A673 (cell line): ENCODE measurements around the gene BMERB1. TPM values are rescaled to one million over a fixed set of nuclear protein-coding genes. Genes with fewer than 3 reads are reported as not detected.

Experiments
- BruUV-seq: library from RNA; stranded (reverse); fragments of 400-500 nt; replicated peaks from 2 replicates; lab custom pipeline; 2021; lab: Mats Ljungman, UMichigan
- CTCF ChIA-PET: fragments of 300-600 bp; sonication (Branson Sonifier 250); formaldehyde crosslinking; loops from one replicate; lab custom pipeline; 2022; ENCODE audit warnings: antibody characterized with exemption; lab: Charles Lee
- POLR2A ChIA-PET: fragments of 300-600 bp; sonication (Branson Sonifier 250); formaldehyde crosslinking; loops from one replicate; lab custom pipeline; 2022; ENCODE audit warnings: antibody characterized with exemption; ENCODE audit not compliant: low non-redundant PET; lab: Charles Lee
- DNase-seq: peaks from one replicate; pipeline ENCODE4 v3.0.0-alpha.2; 2015; ENCODE audit warnings: low spot score
- H3K27ac ChIP-seq: fragments of 200-600 bp; sonication (generic); 2 replicates; pipeline ENCODE4 v1.5.1; 2016; ENCODE audit warnings: mixed run types, low read depth, mild to moderate bottlenecking, mixed read lengths, antibody characterized with exemption, low read length; ENCODE audit not compliant: poor library complexity, severe bottlenecking
- H3K27me3 ChIP-seq: fragments of 200-600 bp; sonication (generic); replicated peaks from 2 replicates; pipeline ENCODE4 v1.6.1; 2017; ENCODE audit warnings: mixed run types, low read depth, mild to moderate bottlenecking, mixed read lengths, antibody characterized with exemption, low read length; ENCODE audit not compliant: insufficient read depth, poor library complexity
- H3K36me3 ChIP-seq: fragments of 200-600 bp; sonication (generic); 2 replicates; pipeline ENCODE4 v1.6.1; 2016; ENCODE audit warnings: mixed run types, mild to moderate bottlenecking, mixed read lengths, antibody characterized with exemption, low read length; ENCODE audit not compliant: insufficient read depth, poor library complexity, severe bottlenecking
- H3K4me1 ChIP-seq: fragments of 200-600 bp; sonication (generic); 2 replicates; pipeline ENCODE4 v1.6.1; 2017; ENCODE audit warnings: mixed run types, mild to moderate bottlenecking, mixed read lengths, antibody characterized with exemption, low read length; ENCODE audit not compliant: insufficient read depth, poor library complexity, severe bottlenecking
- H3K4me3 ChIP-seq: fragments of 200-600 bp; sonication (generic); 2 replicates; pipeline ENCODE4 v1.5.1; 2016; ENCODE audit warnings: low read depth, mixed run types, mild to moderate bottlenecking, mixed read lengths, low read length; ENCODE audit not compliant: poor library complexity, severe bottlenecking
- H3K9me3 ChIP-seq: fragments of 200-600 bp; sonication (generic); 2 replicates; pipeline ENCODE4 v1.6.1; 2016; ENCODE audit warnings: mixed run types, low read depth, mild to moderate bottlenecking, mixed read lengths, antibody characterized with exemption, low read length; ENCODE audit not compliant: poor library complexity, severe bottlenecking
- CTCF ChIP-seq: fragments of 300-800, 200-600 bp; sonication (generic); conservative IDR thresholded peaks from 2 replicates; pipeline ENCODE4 v1.5.1; 2017; ENCODE audit warnings: low read depth, mild to moderate bottlenecking, antibody characterized with exemption, low read length, moderate library complexity, mixed read lengths
- EZH2 ChIP-seq: fragments of 200-600 bp; sonication (generic); IDR thresholded peaks from 2 replicates; pipeline ENCODE4 v1.6.1; 2017; ENCODE audit warnings: borderline replicate concordance, low read depth, mild to moderate bottlenecking, mixed read lengths, antibody characterized with exemption, low read length; ENCODE audit not compliant: poor library complexity, severe bottlenecking
- intact Hi-C: fragments of 100-400 bp; cut with micrococcal nuclease; formaldehyde crosslinking; loops from one replicate; pipeline ENCODE4 v1.10.0; 2022; ENCODE audit not compliant: unreplicated experiment
- total RNA-seq: library from RNA; stranded (reverse); gene quantifications from 2 replicates; pipeline ENCODE4 v1.2.3, GENCODE V29; 2021

Gene BMERB1
- total RNA-seq, 1 experiment from 2014 or later, result 11.5 TPM

- Histone ChIP-seq H3K4me3 (no peak overlapping the region), H3K36me3 (no peaks in the 10 kb centered on the region), H3K27me3 (no peaks in the 10 kb centered on the region), H3K9me3 (peaks cover 6% of the 10 kb centered on the region), H3K4me1 (no peaks in the 10 kb centered on the region), H3K27ac (no peak overlapping the region)
- CTCF ChIA-PET, result no interaction called here
- TF ChIP-seq EZH2, result no peak
- TF ChIP-seq CTCF, result no peak
- no peak for DNase-seq
- intact Hi-C loops, result no loop called here
- BruUV-seq, result no TSS peak
- POLR2A ChIA-PET, result no interaction called here
Observed at GRCh38 chr16:15581127-15581815, 146.9 kb downstream of the BMERB1 start.

- intact Hi-C loops, result no loop called here
- no peak for TF ChIP-seq EZH2
- no peak for TF ChIP-seq CTCF
- Histone ChIP-seq H3K27ac (no peak overlapping the region), H3K36me3 (no peaks in the 10 kb centered on the region), H3K4me3 (no peak overlapping the region), H3K4me1 (no peaks in the 10 kb centered on the region), H3K27me3 (no peaks in the 10 kb centered on the region), H3K9me3 (peaks cover 9% of the 10 kb centered on the region)
- no TSS peak for BruUV-seq
- ChIA-PET CTCF (no interaction called here), POLR2A (no interaction called here)
- no peak for DNase-seq
Observed at GRCh38 chr16:15583526-15583925, 149.1 kb downstream of the BMERB1 start.

GRCh38 chr16:15585956-15586355 lies 151.6 kb downstream of the BMERB1 start:
- BruUV-seq, result no TSS peak
- no peak for DNase-seq
- TF ChIP-seq CTCF (no peak), EZH2 (no peak)
- Histone ChIP-seq H3K27ac (no peak overlapping the region), H3K4me1 (peaks cover 6% of the 10 kb centered on the region), H3K4me3 (no peak overlapping the region), H3K9me3 (peaks cover 9% of the 10 kb centered on the region), H3K27me3 (no peaks in the 10 kb centered on the region), H3K36me3 (peaks cover 4% of the 10 kb centered on the region)
- POLR2A ChIA-PET, result no interaction called here
- CTCF ChIA-PET, result no interaction called here
- intact Hi-C loops, result no loop called here
